OCI-LY7 (cell line): Measurements from ENCODE around the gene FASTKD1. TPM values are rescaled to one million over a fixed set of nuclear protein-coding genes. Genes with fewer than 3 reads are reported as not detected.
"Not testable (repeated sequence)": the region's sequence is repeated elsewhere in the genome, so short reads cannot be mapped to it uniquely, and the experiment has no call there.

Experiments
- BruUV-seq: library from RNA; stranded (reverse); fragments of 400-500 nt; replicated peaks from 2 replicates; lab custom pipeline; 2021; lab: Mats Ljungman, UMichigan
- CTCF ChIA-PET: fragments of 300-600 bp; sonication (Branson Sonifier 250); formaldehyde crosslinking; loops from one replicate; lab custom pipeline; 2022; ENCODE audit warnings: antibody characterized with exemption; ENCODE audit not compliant: unreplicated experiment; lab: Charles Lee
- POLR2A ChIA-PET: fragments of 300-600 bp; sonication (Branson Sonifier 250); formaldehyde crosslinking; loops from one replicate; lab custom pipeline; 2022; ENCODE audit warnings: antibody characterized with exemption; lab: Charles Lee
- DNase-seq: peaks from one replicate; pipeline ENCODE4 v3.0.0-alpha.2; 2015; ENCODE audit warnings: low spot score
- H2AFZ ChIP-seq: fragments of 200-600 bp; sonication (generic), shearing (Covaris generic); 2 replicates; pipeline ENCODE4 v1.6.1; 2014; ENCODE audit warnings: mild to moderate bottlenecking, antibody characterized with exemption, low read length, moderate library complexity
- H3K27ac ChIP-seq: fragments of 200-600 bp; sonication (generic); 2 replicates; pipeline ENCODE4 v1.5.1; 2014; ENCODE audit warnings: mixed run types, low read depth, mild to moderate bottlenecking, moderate library complexity, low read length, inconsistent platforms; ENCODE audit not compliant: poor library complexity, severe bottlenecking
- H3K36me3 ChIP-seq: fragments of 200-600 bp; sonication (generic); 2 replicates; pipeline ENCODE4 v1.6.1; 2014; ENCODE audit warnings: mild to moderate bottlenecking, antibody characterized with exemption, low read length, moderate library complexity, mixed read lengths; ENCODE audit not compliant: insufficient read depth
- H3K4me1 ChIP-seq: fragments of 200-600 bp; sonication (generic); 2 replicates; pipeline ENCODE4 v1.5.1; 2014; ENCODE audit warnings: mild to moderate bottlenecking, low read length; ENCODE audit not compliant: insufficient read depth, poor library complexity, severe bottlenecking
- H3K4me2 ChIP-seq: fragments of 200-600 bp; sonication (generic); 2 replicates; pipeline ENCODE4 v1.6.1; 2014; ENCODE audit warnings: mild to moderate bottlenecking, low read length
- H3K4me3 ChIP-seq: fragments of 200-600 bp; sonication (generic); 2 replicates; pipeline ENCODE4 v1.5.1; 2014; ENCODE audit warnings: mild to moderate bottlenecking, low read depth, low read length; ENCODE audit not compliant: poor library complexity, severe bottlenecking
- H3K79me2 ChIP-seq: fragments of 200-600 bp; sonication (generic); 2 replicates; pipeline ENCODE4 v1.6.1; 2016; ENCODE audit warnings: low read depth, mild to moderate bottlenecking, low read length, moderate library complexity, mixed read lengths; ENCODE audit not compliant: insufficient read depth
- H3K9me2 ChIP-seq: fragments of 200-600 bp; sonication (generic); 2 replicates; pipeline ENCODE4 v1.6.1; 2016; ENCODE audit warnings: mild to moderate bottlenecking, low read length, mixed read lengths; ENCODE audit not compliant: insufficient read depth
- H3K9me3 ChIP-seq: fragments of 200-600 bp; sonication (generic); 2 replicates; pipeline ENCODE4 v1.6.1; 2014; ENCODE audit warnings: mild to moderate bottlenecking, mixed run types, low read length, mixed read lengths
- H4K20me1 ChIP-seq: fragments of 200-600 bp; sonication (generic); 2 replicates; pipeline ENCODE4 v1.6.1; 2014; ENCODE audit warnings: mild to moderate bottlenecking, antibody characterized with exemption, low read length, moderate library complexity, mixed read lengths; ENCODE audit not compliant: insufficient read depth
- CTCF ChIP-seq: fragments of 200-600 bp; sonication (generic); conservative IDR thresholded peaks from 2 replicates; pipeline ENCODE4 v1.5.1; 2014; ENCODE audit warnings: mild to moderate bottlenecking, antibody characterized with exemption, low read length, moderate library complexity, mixed read lengths
- EZH2phosphoT487 ChIP-seq: fragments of 200-600 bp; sonication (generic); IDR thresholded peaks from 2 replicates; pipeline ENCODE4 v1.6.1; 2018; ENCODE audit warnings: low read depth, borderline replicate concordance, mild to moderate bottlenecking, mixed run types, antibody characterized with exemption, low read length, moderate library complexity, mixed read lengths
- intact Hi-C: fragments of 100-400 bp; cut with micrococcal nuclease; formaldehyde crosslinking; loops from one replicate; pipeline ENCODE4 v1.10.0; 2022; ENCODE audit not compliant: unreplicated experiment
- total RNA-seq, 2 experiments: library from RNA; depleted of rRNA in 1 of 2; stranded (reverse); fragments of >200 nt in 1 of 2; shearing (Covaris generic) in 1 of 2; gene quantifications; 2 replicates each; pipeline ENCODE4 v1.2.3, GENCODE V29; 2014 to 2022

Gene FASTKD1
- total RNA-seq, 2 experiments from 2014 or later: 34.6 to 54.9 TPM

- Histone ChIP-seq H3K9me3 (no peaks in the 10 kb centered on the region; the same call in 1 of the 2 replicates), H3K4me2 (no peak overlapping the region), H3K4me3 (no peak overlapping the region), H3K27ac (no peak overlapping the region), H3K36me3 (peaks cover 89% of the 10 kb centered on the region), H3K4me1 (no peaks in the 10 kb centered on the region), H3K9me2 (no peaks in the 10 kb centered on the region), H3K79me2 (peaks cover 33% of the 10 kb centered on the region; the same call in 1 of the 2 replicates), H4K20me1 (peaks cover 12% of the 10 kb centered on the region), H2AFZ (no peak overlapping the region)
- CTCF ChIA-PET: no interaction called here
- BruUV-seq: no TSS peak
- no peak for DNase-seq
- POLR2A ChIA-PET: no interaction called here
- TF ChIP-seq EZH2phosphoT487 (no peak), CTCF (no peak)
- intact Hi-C loops: no loop called here
Measured at GRCh38 chr2:169620509-169620908, 46.8 kb upstream of the FASTKD1 start.

- no peak overlapping the region for H3K4me3 ChIP-seq
- no peak overlapping the region for H3K27ac ChIP-seq
- no peak overlapping the region for H2AFZ ChIP-seq
- ChIA-PET POLR2A (interaction anchor here (1.8 kb wide), 1 partner anchor 20 kb away, joined by 5 read pairs; no protein-coding TSS in a partner anchor), CTCF (no interaction called here)
- no TSS peak for BruUV-seq
- H3K36me3 ChIP-seq: peaks cover 89% of the 10 kb centered on the region
- peaks cover 33% of the 10 kb centered on the region; the same call in 1 of the 2 replicates for H3K79me2 ChIP-seq
- intact Hi-C loops: no loop called here
- H3K9me2 ChIP-seq: no peaks in the 10 kb centered on the region
- peaks cover 12% of the 10 kb centered on the region for H4K20me1 ChIP-seq
- no peaks in the 10 kb centered on the region; the same call in 1 of the 2 replicates for H3K9me3 ChIP-seq
- TF ChIP-seq EZH2phosphoT487 (no peak), CTCF (no peak)
- H3K4me1 ChIP-seq: no peaks in the 10 kb centered on the region
- H3K4me2 ChIP-seq: no peak overlapping the region
- DNase-seq: no peak
Measured at GRCh38 chr2:169619946-169620345, 46.3 kb upstream of the FASTKD1 start.

GRCh38 chr2:169615982-169616381, 42.3 kb upstream of the FASTKD1 start:
- H3K4me2 ChIP-seq, H3K9me2 ChIP-seq, BruUV-seq, H3K27ac ChIP-seq, H3K4me3 ChIP-seq, H3K9me3 ChIP-seq, H3K4me1 ChIP-seq, H4K20me1 ChIP-seq, DNase-seq, H2AFZ ChIP-seq, intact Hi-C loops: not testable (repeated sequence)
- CTCF ChIA-PET: interaction anchor here (1.2 kb wide), 1 partner anchor 208 kb away, joined by 4 read pairs; no protein-coding TSS in a partner anchor
- peaks cover 27% of the 10 kb centered on the region; the same call in 1 of the 2 replicates for H3K79me2 ChIP-seq
- POLR2A ChIA-PET: interaction anchor here (0.6 to 1.4 kb wide), 2 partner anchors 9 to 12 kb away, joined by 3 to 5 read pairs; no protein-coding TSS in a partner anchor
- peaks cover 96% of the 10 kb centered on the region for H3K36me3 ChIP-seq
